ENCODE data around the gene XPO1. TPM values are rescaled to one million over a fixed set of nuclear protein-coding genes. Genes with fewer than 3 reads are reported as not detected.

XPO1 gene
- total and polyA plus RNA-seq, 12 donors, result 48.6 to 137 (median 79.1) TPM

- peak in 5 of 7 donors; percentile 44 to 59 (median 50) for DNase-seq
- 45 to 61% (median 55%) methylated on average over 3 to 7 of the region's 7 CpGs; no CpG with 5 or more reads in 1 of the 4 donors for WGBS, 4 donors
Observed at GRCh38 chr2:61439241-61440002, 98.7 kb downstream of the XPO1 start.

GRCh38 chr2:61438670-61439069, 99.5 kb downstream of the XPO1 start:
- Histone ChIP-seq H3K9me3 (replicated peaks in 1 of 3) (peaks cover 0 to 3% (median 0%) of the 10 kb centered on the region in 3 donors), H3K4me3 (no peak overlapping the region), H3K36me3 (replicated peaks in 1 of 2) (no peaks in the 10 kb centered on the region), H3K4me1 (replicated peaks in 1 of 2) (peaks cover 21 to 47% of the 10 kb centered on the region in 2 donors), H3K27ac (peak overlapping the region in 1 of 5 donors; percentile 4), H3K27me3 (no peaks in the 10 kb centered on the region)
- intact Hi-C loops (cut with DNase I), result no loop called here
- DNase-seq, result no peak
- TF ChIP-seq POLR2A (IDR thresholded peaks at IDR 0.05) (no peak), CTCF (IDR thresholded peaks at IDR 0.05) (no peak)

More at GRCh38 chr2:61439241-61440002, 98.7 kb downstream of the XPO1 start:
- no peak overlapping the region for H3K4me3 ChIP-seq
- peak overlapping the region in 3 of 5 donors; percentile 4 to 57 (median 23) for H3K27ac ChIP-seq
- H3K27me3 ChIP-seq, result no peaks in the 10 kb centered on the region
- H3K9me3 ChIP-seq (replicated peaks in 1 of 3), result peaks cover 0 to 3% (median 0%) of the 10 kb centered on the region in 3 donors
- intact Hi-C loops (cut with DNase I), result no loop called here
- H3K4me1 ChIP-seq (replicated peaks in 1 of 2), result peaks cover 21 to 45% of the 10 kb centered on the region in 2 donors
- no peaks in the 10 kb centered on the region for H3K36me3 ChIP-seq (replicated peaks in 1 of 2)
- TF ChIP-seq POLR2A (IDR thresholded peaks at IDR 0.05), result no peak
- no peak for TF ChIP-seq CTCF (IDR thresholded peaks at IDR 0.05)

- no peak overlapping the region for H3K4me3 ChIP-seq
- H3K9me3 ChIP-seq (replicated peaks in 1 of 3), result peaks cover 0 to 3% (median 0%) of the 10 kb centered on the region in 3 donors
- intact Hi-C loops (cut with DNase I), result no loop called here
- H3K4me1 ChIP-seq (replicated peaks in 1 of 2), result peaks cover 21 to 43% of the 10 kb centered on the region in 2 donors
- no peaks in the 10 kb centered on the region for H3K27me3 ChIP-seq
- no peak for TF ChIP-seq POLR2A (IDR thresholded peaks at IDR 0.05)
- no peak for TF ChIP-seq CTCF (IDR thresholded peaks at IDR 0.05)
- H3K27ac ChIP-seq, result no peak overlapping the region
- no peaks in the 10 kb centered on the region for H3K36me3 ChIP-seq (replicated peaks in 1 of 2)
- no peak for DNase-seq
- WGBS, 4 donors, result 83 to 87% (median 84%) methylated on average over 4 of the region's 4 CpGs
Observed at GRCh38 chr2:61437170-61437569, 101.0 kb downstream of the XPO1 start.

- Histone ChIP-seq H3K27ac (no peak overlapping the region), H3K36me3 (replicated peaks in 1 of 2) (no peaks in the 10 kb centered on the region), H3K27me3 (no peaks in the 10 kb centered on the region), H3K4me3 (no peak overlapping the region), H3K4me1 (replicated peaks in 1 of 2) (peaks cover 13 to 33% of the 10 kb centered on the region in 2 donors), H3K9me3 (replicated peaks in 1 of 3) (peaks cover 0 to 3% (median 0%) of the 10 kb centered on the region in 3 donors)
- intact Hi-C loops (cut with DNase I), result no loop called here
- TF ChIP-seq POLR2A (IDR thresholded peaks at IDR 0.05) (no peak), CTCF (IDR thresholded peaks at IDR 0.05) (no peak)
- DNase-seq, result peak in 1 of 7 donors; percentile 49
- 42 to 71% (median 56%) methylated on average over 2 of the region's 2 CpGs for WGBS, 4 donors
Observed at GRCh38 chr2:61436092-61436491, 102.1 kb downstream of the XPO1 start.
